Right lobe of liver (tissue), 6 donors: Measurements from ENCODE around the gene COL23A1. TPM values are rescaled to one million over a fixed set of nuclear protein-coding genes. Genes with fewer than 3 reads are reported as not detected.
A peak's percentile ranks its signal among the peaks of the same experiment; 100 is the strongest.
"Not testable (repeated sequence)": the region's sequence is repeated elsewhere in the genome, so short reads cannot be mapped to it uniquely, and the experiment has no call there.

ENCODE experiments used
- ATAC-seq, 4 donors: fragments of 200-7000 bp; cut with Tn5 transposase; one replicate each; pipeline ENCODE4 v1.9.1; 2020; ENCODE audit warnings: mild to moderate bottlenecking in 4 of 4, moderate library complexity in 4 of 4
- DNase-seq, 3 donors: peaks; one replicate each; pipeline ENCODE4 v3.0.0-alpha.2; 2020
- H3K27ac ChIP-seq, 3 donors: fragments of 200-600 bp; one replicate each; pipeline ENCODE4 v1.8.0; 2022
- H3K27me3 ChIP-seq, 2 donors: fragments of 200-600 bp; one replicate each; pipeline ENCODE4 v1.8.0; 2022
- H3K36me3 ChIP-seq, 4 donors: fragments of 200-600 bp; sonication (generic) in 1 of 4; one replicate each; pipeline versions ENCODE4 v1.5.1 to v1.8.0; 2017 to 2022; ENCODE audit warnings: control low read depth in 1 of 4
- H3K4me1 ChIP-seq, 4 donors: fragments of 200-600 bp; sonication (generic) in 1 of 4; one replicate each; pipeline versions ENCODE4 v1.5.1 to v1.8.0; 2017 to 2022; ENCODE audit warnings: control low read depth in 1 of 4
- H3K4me3 ChIP-seq, 3 donors: fragments of 200-600 bp; one replicate each; pipeline ENCODE4 v1.8.0; 2022
- H3K9me3 ChIP-seq, 4 donors: fragments of 200-600 bp; sonication (generic) in 1 of 4; one replicate each; pipeline versions ENCODE4 v1.5.1 to v1.8.0; 2017 to 2022; ENCODE audit warnings: control low read depth in 1 of 4
- CTCF ChIP-seq, 4 donors: fragments of 200-600 bp in 3 of 4; fragments of 450-650 bp in 1 of 4; IDR thresholded peaks; one replicate each; pipeline versions ENCODE4 v1.5.1 to v1.8.0; 2016 to 2022; ENCODE audit warnings: antibody characterized with exemption in 4 of 4, mild to moderate bottlenecking in 2 of 4
- POLR2A ChIP-seq: fragments of 450-650 bp; IDR thresholded peaks from one replicate; pipeline ENCODE4 v1.6.1; 2017; ENCODE audit warnings: antibody characterized with exemption, mild to moderate bottlenecking
- WGBS: methylation state at CpG from one replicate; pipeline ENCODE4 v1.1.6; 2018; ENCODE audit warnings: low coverage, low lambda C conversion rate; ENCODE audit not compliant: insufficient coverage; ENCODE audit errors: missing lambda C conversion rate; 5-methylcytosine and 5-hydroxymethylcytosine counted together
- intact Hi-C, 2 donors: fragments of 100-400 bp; cut with DNase I; formaldehyde crosslinking; loops; one replicate each; pipeline versions ENCODE4 v1.11.2 to v1.14.1; 2022
- total RNA-seq, 6 experiments: library from RNA; depleted of rRNA in 2 of 6; stranded (reverse); fragments of >200 nt in 2 of 6; fragmentation: NEBNext Ultra II Directional in 3 of 6; extraction: Animal tissue kit (Norgen Biotek cat#: 25700) in 3 of 6; gene quantifications; one replicate each; pipeline versions ENCODE4 v1.1.0 to v1.2.4, GENCODE V29; 2016 to 2023
- donor health status: DM: no; HTN: yes; CAD: no.
- donor health status: DM: no; HTN: no; CAD: no.
- donor health status: DM: no; HTN: no; CAD: no.
- donor health status: DM: no; HTN: yes; CAD: no.
- donor health status: DM: no; HTN: yes; CAD: no.

The COL23A1 gene
- total RNA-seq, 6 experiments from 2014 or later: 0.25 to 1.2 (median 0.50) TPM

DNA sequence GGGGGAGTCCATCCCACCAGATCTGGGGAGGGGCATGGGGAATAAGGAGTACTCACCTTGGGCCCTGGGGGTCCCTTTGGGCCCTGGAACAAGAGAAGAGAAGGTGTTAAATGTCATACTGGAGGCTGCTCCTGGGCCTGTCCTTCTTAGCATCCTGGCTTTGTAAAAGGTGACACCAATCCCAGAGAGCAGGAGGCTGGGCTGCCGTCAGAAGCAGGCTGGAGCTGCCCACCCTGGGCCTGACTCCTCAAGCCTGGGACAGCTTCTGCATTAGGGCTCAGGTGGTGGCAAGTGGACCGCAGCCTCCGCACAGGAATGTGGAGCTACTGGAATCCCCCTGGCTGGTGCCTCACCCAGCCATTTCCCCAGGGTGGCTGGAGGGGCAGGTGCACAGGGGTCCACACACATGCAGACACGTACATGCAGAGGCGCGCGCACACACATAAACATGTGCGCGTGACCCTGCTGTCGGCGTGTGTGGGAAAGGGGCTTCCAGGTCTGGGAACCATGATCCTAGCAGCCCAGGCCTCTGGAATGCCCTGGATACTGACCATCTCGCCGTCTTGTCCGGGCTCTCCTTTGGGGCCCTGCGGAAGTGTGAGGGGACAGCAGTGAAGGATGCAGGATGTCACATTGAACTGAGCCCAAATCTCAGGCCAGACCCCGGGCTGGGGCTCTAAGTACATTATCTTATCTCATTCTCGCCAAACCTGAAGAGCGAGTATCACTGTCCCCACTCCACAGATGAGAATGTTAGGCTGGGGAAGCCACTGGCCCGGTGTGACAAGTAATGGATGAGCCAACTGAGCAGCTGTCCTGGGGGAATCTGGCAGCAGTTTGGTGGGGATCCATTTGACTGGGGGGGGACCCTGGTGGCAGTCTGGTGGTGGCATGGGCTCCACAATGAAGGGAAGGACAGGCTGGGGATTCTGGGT, 328.3 kb downstream of the COL23A1 start:
- Histone ChIP-seq H3K27me3 (no peaks in the 10 kb centered on the region), H3K27ac (no peak overlapping the region), H3K36me3 (no peaks in the 10 kb centered on the region), H3K4me3 (no peak overlapping the region), H3K4me1 (no peaks in the 10 kb centered on the region), H3K9me3 (no peaks in the 10 kb centered on the region)
- no peak for TF ChIP-seq CTCF (IDR thresholded peaks at IDR 0.05)
- no peak for TF ChIP-seq POLR2A
- 93% methylated on average over 2 of the region's 19 CpGs for WGBS
- DNase-seq: peak in 1 of 3 donors; percentile 44
- intact Hi-C loops: no loop called here
- ATAC-seq: no peak

DNA sequence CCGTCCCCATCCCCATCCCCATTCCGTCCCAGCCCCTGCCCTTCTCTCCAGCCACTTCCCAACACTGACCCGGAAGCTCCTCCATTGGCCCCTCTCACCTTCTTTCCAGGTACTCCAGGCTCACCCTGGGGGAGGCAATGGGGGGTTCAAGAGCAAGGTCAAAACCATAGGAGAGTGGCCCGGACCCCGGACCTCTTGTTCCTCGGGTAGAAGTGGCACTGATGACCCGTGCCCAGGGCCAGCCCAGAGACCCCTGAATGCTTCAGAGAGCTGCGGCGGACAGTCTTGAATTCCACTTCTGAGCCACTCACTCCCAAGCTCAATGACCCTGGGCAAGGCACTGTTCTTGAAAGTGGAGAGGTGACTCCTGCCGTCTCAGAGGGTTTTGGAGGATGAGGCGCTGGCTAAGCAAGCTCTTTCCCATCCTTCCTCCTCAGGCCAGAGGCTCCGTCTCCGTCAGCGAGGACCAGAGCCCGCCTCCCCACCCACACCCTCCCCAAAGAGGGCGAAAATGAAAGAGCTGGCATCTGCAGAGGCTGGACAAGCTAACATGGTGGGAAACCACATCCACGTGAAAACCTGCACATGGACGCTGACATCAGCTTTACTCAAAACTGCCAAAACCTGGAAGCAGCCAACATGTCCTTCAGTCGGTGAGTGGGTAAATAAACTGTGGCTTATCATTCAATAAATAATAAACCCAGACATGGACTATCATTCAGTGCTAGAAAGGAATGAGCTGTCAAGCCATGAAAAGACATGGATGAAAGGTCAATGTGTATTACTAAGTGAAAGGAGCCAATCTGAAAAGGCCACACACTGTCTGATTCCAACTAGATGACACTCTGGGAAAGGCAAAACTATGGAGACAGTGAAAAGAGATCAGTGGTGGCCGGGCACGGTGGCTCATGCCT, 330.3 kb downstream of the COL23A1 start:
- DNase-seq: peak in 1 of 3 donors; percentile 59
- Histone ChIP-seq H3K36me3 (no peaks in the 10 kb centered on the region), H3K27ac (no peak overlapping the region), H3K27me3 (no peaks in the 10 kb centered on the region), H3K4me1 (no peaks in the 10 kb centered on the region), H3K4me3 (no peak overlapping the region), H3K9me3 (no peaks in the 10 kb centered on the region)
- no peak for TF ChIP-seq CTCF (IDR thresholded peaks at IDR 0.05)
- no peak for TF ChIP-seq POLR2A
- peak in 3 of 4 donors; percentile 26 to 86 (median 53) for ATAC-seq
- WGBS: 63% methylated on average over 19 of the region's 21 CpGs
- intact Hi-C loops: no loop called here

DNA sequence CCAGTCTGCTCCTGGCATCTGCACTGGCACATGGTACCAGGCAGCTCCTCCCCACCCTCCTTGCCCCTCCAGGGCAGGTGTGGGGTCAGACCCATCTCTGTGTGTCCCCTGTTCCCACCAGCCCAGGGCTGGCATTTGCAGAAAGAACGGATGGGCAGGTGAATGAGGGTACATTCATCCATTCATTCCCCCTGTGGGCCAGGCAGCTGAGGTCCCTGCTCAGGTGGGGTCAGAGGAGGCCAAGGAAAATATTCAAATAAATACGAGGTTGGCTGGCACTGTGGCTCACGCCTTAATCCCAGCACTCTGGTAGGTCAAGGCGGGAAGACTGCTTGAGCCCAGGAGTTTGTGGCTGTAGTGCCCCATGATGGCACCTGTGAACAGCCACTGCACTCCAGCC, 332.5 kb downstream of the COL23A1 start:
- Histone ChIP-seq H3K4me3 (no peak overlapping the region), H3K27ac (no peak overlapping the region), H3K36me3 (no peaks in the 10 kb centered on the region), H3K4me1 (no peaks in the 10 kb centered on the region), H3K9me3 (no peaks in the 10 kb centered on the region), H3K27me3 (no peaks in the 10 kb centered on the region)
- intact Hi-C loops: no loop called here
- TF ChIP-seq POLR2A: no peak
- TF ChIP-seq CTCF (IDR thresholded peaks at IDR 0.05): no peak
- ATAC-seq: no peak
- 88% methylated on average over 4 of the region's 4 CpGs for WGBS
- DNase-seq: no peak

DNA sequence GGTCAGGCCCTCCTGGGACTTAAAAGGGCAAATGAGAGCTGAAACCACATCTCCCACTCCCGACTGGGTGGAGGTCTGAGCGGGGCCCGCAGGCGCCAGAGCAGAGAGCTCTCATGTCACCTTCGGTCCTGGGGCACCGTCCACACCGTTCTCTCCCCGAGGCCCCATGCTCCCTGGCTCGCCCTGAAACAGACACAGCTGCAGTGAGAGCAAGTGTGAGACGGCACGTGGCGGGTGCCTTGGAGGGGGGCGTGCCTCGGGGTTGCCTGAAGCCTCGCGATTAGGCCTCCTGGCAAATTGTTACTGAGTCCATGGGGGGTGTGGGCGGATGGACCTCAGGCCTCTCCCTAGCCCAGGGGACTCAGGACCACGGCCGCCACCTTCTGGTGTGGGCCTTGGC, 333.4 kb downstream of the COL23A1 start:
- no peak for TF ChIP-seq POLR2A
- no peak for DNase-seq
- ATAC-seq: no peak

DNA sequence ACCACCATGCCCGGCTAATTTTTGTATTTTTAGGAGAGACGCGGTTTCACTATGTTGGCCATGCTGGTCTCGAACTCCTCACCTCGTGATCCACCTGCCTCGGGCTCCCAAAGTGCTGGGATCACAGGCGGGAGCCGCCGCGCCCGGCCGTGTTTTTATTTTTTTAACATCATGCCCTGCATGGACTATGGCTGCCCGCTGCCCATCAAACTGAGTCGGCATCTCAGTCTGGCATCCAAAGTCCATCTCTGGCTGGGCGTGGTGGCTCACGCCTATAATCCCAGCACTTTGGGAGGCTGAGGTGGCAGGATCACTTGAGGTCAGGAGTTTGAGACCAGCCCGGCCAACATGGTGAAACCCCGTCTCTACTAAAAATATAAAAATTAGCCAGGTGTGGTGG, 336.6 kb downstream of the COL23A1 start:
- H3K4me1 ChIP-seq: peaks cover 0 to 10% (median 3%) of the 10 kb centered on the region in 4 donors
- ATAC-seq, H3K36me3 ChIP-seq, H3K9me3 ChIP-seq, H3K27me3 ChIP-seq, DNase-seq, H3K27ac ChIP-seq, H3K4me3 ChIP-seq, intact Hi-C loops: not testable (repeated sequence)
- 86% methylated on average over 16 of the region's 18 CpGs for WGBS

More for the DNA sequence above, 333.4 kb downstream of the COL23A1 start:
- H3K4me3 ChIP-seq: no peak overlapping the region
- no peak overlapping the region for H3K27ac ChIP-seq
- H3K36me3 ChIP-seq: no peaks in the 10 kb centered on the region
- no peaks in the 10 kb centered on the region for H3K27me3 ChIP-seq
- no peaks in the 10 kb centered on the region for H3K9me3 ChIP-seq
- H3K4me1 ChIP-seq: no peaks in the 10 kb centered on the region
- WGBS: no CpG with 5 or more reads among the region's 19 CpGs
- intact Hi-C loops: no loop called here
